Colonic mucosa (tissue), 4 donors: ENCODE measurements around the gene ADAMTS17. TPM values are rescaled to one million over a fixed set of nuclear protein-coding genes. Genes with fewer than 3 reads are reported as not detected.
"Not testable (repeated sequence)": the region's sequence is repeated elsewhere in the genome, so short reads cannot be mapped to it uniquely, and the experiment has no call there.

Experiments used
- DNase-seq: peaks from one replicate; pipeline ENCODE4 v3.0.0-alpha.2; 2020
- H3K27ac ChIP-seq: fragments of 200-600 bp; one replicate; pipeline ENCODE4 v1.8.0; 2021
- H3K27me3 ChIP-seq: fragments of 200-600 bp; one replicate; pipeline ENCODE4 v1.8.0; 2021
- H3K36me3 ChIP-seq: fragments of 200-600 bp; one replicate; pipeline ENCODE4 v1.8.0; 2021
- H3K4me1 ChIP-seq: fragments of 200-600 bp; one replicate; pipeline ENCODE4 v1.8.0; 2021; ENCODE audit warnings: mild to moderate bottlenecking
- H3K4me3 ChIP-seq: fragments of 200-600 bp; one replicate; pipeline ENCODE4 v1.8.0; 2021
- H3K9ac ChIP-seq, 2 donors: one replicate each; pipeline ENCODE4 v1.7.0; 2013; ENCODE audit warnings: control low read depth in 2 of 2, low read depth in 2 of 2, low read length in 2 of 2
- H3K9me3 ChIP-seq: fragments of 200-600 bp; one replicate; pipeline ENCODE4 v1.8.0; 2021
- intact Hi-C: fragments of 100-400 bp; cut with DNase I; formaldehyde crosslinking; loops from one replicate; pipeline ENCODE4 v1.14.1; 2022
- total RNA-seq, 2 donors: library from RNA; stranded (reverse); fragmentation: NEBNext Ultra II Directional in 1 of 2; extraction: Animal tissue kit (Norgen Biotek cat#: 25700) in 1 of 2; gene quantifications; one replicate each; pipeline ENCODE4 v1.2.1, GENCODE V29; 2021
- TF ChIP-seq, protein P1 (sequence below): fragments of 200-600 bp; IDR thresholded peaks from one replicate; pipeline ENCODE4 v1.8.0; 2022; ENCODE audit warnings: antibody characterized with exemption, mild to moderate bottlenecking
- donor health status: healthy.
- donor health status: DM: no; HTN: no; CAD: no.
- donor health status: DM: no; HTN: no; CAD: no.

Gene ADAMTS17
- total RNA-seq, 2 donors from 2014 or later, result 4.2 to 8.3 TPM

DNA sequence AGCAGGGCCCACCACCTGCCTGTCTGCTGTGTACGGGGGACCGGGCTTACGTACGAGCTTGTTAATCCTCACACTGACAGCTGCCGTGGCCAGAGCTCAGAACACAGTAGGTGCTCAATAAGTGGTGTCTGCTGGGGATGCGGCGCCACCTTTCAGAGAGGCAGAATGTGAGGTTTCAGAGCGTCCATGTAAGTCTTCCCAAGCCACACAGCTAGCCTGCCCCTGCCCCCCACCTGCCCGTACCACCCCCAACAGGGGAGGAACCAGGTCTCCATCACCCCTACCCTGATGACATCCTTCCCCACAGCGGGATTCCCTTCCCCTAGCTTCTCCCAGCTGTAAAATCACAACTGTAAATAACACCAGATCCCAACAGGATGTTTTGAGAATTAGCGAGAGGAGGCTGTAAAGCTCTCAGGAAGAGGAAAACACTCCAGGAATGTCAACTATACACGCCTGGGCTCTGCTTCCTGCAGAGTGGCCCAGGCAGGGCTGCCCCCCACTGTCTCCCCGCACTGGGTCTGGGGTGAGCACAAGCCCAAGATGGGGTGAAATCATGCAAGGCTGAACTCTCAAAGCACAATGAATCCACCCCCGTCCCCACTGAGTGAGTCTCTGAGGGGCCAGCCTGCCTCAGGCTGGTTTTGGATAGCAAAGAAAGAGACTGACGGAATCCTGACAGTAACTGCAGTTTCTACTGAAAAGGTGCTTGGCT is 358.4 kb downstream of the ADAMTS17 start:
- TF ChIP-seq, protein P1, sequence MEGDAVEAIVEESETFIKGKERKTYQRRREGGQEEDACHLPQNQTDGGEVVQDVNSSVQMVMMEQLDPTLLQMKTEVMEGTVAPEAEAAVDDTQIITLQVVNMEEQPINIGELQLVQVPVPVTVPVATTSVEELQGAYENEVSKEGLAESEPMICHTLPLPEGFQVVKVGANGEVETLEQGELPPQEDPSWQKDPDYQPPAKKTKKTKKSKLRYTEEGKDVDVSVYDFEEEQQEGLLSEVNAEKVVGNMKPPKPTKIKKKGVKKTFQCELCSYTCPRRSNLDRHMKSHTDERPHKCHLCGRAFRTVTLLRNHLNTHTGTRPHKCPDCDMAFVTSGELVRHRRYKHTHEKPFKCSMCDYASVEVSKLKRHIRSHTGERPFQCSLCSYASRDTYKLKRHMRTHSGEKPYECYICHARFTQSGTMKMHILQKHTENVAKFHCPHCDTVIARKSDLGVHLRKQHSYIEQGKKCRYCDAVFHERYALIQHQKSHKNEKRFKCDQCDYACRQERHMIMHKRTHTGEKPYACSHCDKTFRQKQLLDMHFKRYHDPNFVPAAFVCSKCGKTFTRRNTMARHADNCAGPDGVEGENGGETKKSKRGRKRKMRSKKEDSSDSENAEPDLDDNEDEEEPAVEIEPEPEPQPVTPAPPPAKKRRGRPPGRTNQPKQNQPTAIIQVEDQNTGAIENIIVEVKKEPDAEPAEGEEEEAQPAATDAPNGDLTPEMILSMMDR, result no peak
- no peak for DNase-seq

DNA sequence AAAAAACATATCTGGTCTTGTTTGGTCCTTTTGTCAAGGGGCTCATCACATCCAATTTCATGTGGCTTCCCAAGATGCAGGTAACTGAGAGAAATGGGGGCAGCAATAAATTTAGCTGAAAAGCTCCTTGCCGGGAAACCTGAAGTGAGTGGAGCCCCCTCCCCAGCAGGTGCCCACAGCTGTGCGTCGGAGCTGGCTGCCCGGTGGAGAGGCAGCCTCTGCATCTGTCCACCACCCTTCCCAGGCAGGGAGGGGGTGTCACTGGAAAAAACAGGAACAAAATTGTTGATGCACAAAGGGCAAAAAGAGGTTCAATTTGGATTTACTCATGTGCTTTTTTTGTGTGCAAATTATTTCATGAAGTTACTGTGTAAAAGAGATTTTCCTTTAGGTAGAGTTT is 359.1 kb downstream of the ADAMTS17 start:
- Histone ChIP-seq H3K36me3 (no peaks in the 10 kb centered on the region), H3K9ac (no peak overlapping the region), H3K27ac (no peak overlapping the region), H3K9me3 (no peaks in the 10 kb centered on the region), H3K27me3 (no peaks in the 10 kb centered on the region), H3K4me3 (no peak overlapping the region), H3K4me1 (no peaks in the 10 kb centered on the region)
- TF ChIP-seq, protein P1, result no peak
- intact Hi-C loops, result no loop called here
- DNase-seq, result no peak

More for the DNA sequence above, 358.4 kb downstream of the ADAMTS17 start:
- H3K9me3 ChIP-seq, result no peaks in the 10 kb centered on the region
- no peak overlapping the region for H3K9ac ChIP-seq
- H3K36me3 ChIP-seq, result no peaks in the 10 kb centered on the region
- no peak overlapping the region for H3K4me3 ChIP-seq
- no peaks in the 10 kb centered on the region for H3K4me1 ChIP-seq
- H3K27me3 ChIP-seq, result no peaks in the 10 kb centered on the region
- intact Hi-C loops, result no loop called here
- no peak overlapping the region for H3K27ac ChIP-seq

DNA sequence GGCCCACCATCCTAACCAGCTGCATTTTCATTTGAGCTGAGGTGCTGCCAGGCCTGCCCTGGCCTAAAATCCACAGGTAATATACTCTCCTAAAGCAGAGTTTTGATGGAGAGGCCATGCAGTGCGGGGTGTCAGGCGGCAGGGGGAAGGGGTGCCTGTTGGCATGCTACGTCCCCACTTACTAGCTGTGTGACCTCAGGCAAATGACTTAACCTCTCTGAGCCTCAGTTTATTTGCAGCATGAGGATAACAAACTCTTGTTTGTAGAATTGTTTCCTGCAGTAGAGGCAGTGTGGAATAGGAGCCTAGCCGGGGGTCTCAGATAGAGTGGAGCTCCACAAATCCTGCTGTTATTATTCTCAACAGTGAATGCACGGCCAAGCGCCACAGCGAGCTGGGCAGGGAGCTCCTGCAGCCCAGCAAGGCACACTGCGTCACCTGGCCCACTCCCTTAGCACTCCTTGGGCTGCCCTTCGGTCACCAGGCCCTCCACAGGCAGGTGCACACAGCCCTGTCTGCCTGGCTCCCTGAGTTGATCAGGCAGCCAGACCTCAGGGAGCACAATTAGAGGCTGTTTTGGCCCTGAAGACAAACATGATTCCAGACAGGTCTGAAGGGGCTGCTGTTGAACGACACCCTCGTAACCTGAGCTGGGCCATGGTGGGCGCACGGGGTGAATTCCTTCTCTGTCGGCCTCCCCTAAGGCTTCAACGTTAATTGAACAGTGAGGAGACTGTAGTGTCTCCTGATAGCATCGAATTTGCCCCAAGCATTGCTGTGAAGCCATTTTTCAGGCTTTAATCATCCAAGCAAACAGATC is 359.7 kb downstream of the ADAMTS17 start:
- Histone ChIP-seq H3K36me3 (no peaks in the 10 kb centered on the region), H3K4me3 (no peak overlapping the region), H3K27ac (no peak overlapping the region), H3K27me3 (no peaks in the 10 kb centered on the region), H3K4me1 (no peaks in the 10 kb centered on the region), H3K9ac (no peak overlapping the region), H3K9me3 (no peaks in the 10 kb centered on the region)
- intact Hi-C loops, result no loop called here
- no peak for DNase-seq
- TF ChIP-seq, protein P1, result no peak

DNA sequence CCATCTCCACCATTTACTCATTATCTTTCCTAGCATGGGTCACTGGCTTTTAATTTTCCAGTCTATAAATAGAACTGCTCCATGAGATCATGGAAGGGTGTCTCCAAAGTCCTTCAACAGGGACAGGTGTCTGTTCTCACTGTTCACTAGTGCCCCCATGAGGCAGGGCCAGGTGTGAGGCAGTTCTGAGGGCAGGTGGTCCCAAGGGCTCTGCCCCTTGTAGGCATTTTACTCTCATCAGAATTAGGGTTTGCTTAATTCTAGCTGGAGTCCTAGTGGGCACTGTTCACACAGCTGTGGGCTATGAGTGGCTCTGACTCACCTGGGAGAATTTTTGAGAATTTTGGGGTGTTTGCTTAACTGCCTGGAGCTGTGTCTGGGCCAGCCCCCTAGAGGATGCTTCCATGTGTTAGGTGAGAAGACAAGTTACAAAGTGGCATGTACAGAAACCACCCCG is 360.6 kb downstream of the ADAMTS17 start:
- Histone ChIP-seq H3K4me1 (no peaks in the 10 kb centered on the region), H3K4me3 (no peak overlapping the region), H3K9ac (no peak overlapping the region), H3K27me3 (no peaks in the 10 kb centered on the region), H3K9me3 (no peaks in the 10 kb centered on the region), H3K27ac (no peak overlapping the region), H3K36me3 (no peaks in the 10 kb centered on the region)
- intact Hi-C loops, result no loop called here
- no peak for DNase-seq
- TF ChIP-seq, protein P1, result no peak

DNA sequence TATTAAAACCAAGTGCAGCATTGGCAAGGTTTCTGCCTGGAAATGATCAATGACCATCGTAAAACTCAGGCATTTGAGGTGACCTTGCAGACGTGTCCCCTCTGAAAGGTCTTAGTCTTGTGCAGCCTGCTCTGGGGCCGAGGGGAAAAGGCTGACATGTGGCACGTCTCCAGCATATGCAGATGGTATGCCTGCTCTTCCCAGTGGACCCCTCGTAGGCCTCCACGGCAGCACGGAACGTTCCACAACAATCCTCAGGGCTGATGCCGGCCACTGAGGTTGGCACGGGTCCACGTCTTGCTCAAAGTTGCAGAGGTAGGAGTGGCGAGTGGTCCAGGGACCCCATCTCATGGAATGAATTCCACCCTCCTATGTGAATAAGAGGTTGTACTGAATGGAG is 361.0 kb downstream of the ADAMTS17 start:
- Histone ChIP-seq H3K27ac (no peak overlapping the region), H3K36me3 (no peaks in the 10 kb centered on the region), H3K9ac (no peak overlapping the region), H3K4me1 (no peaks in the 10 kb centered on the region), H3K27me3 (no peaks in the 10 kb centered on the region), H3K4me3 (no peak overlapping the region), H3K9me3 (no peaks in the 10 kb centered on the region)
- TF ChIP-seq, protein P1, result no peak
- no peak for DNase-seq
- intact Hi-C loops, result no loop called here

DNA sequence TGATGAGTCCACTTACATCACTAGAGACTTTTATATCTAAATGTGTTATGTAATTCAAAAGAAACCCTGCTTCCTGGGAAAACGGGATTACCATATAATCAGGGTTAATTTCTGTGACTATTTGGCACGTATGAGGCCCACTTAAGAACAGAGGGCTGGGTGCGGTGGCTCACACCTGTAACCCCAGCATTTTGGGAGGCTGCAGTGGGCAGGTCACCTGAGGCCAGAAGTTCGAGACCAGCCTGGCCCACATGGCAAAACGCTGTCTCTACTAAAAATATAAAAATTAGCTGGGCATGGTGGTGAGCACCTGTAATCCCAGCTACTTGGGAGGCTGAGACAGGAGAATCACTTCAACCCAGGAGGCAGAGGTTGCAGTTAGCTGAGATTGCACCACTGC is 361.9 kb downstream of the ADAMTS17 start:
- H3K4me1 ChIP-seq, H3K9me3 ChIP-seq, H3K27me3 ChIP-seq, intact Hi-C loops, H3K36me3 ChIP-seq, DNase-seq, H3K27ac ChIP-seq, H3K4me3 ChIP-seq, H3K9ac ChIP-seq: not testable (repeated sequence)
